Natural killer cell (primary cell): ENCODE data around the gene ATG12. TPM values are rescaled to one million over a fixed set of nuclear protein-coding genes. Genes with fewer than 3 reads are reported as not detected.

Source experiments
- ATAC-seq, 3 donors: fragments of 150-1000 bp in 2 of 3; fragments of 200-7000 bp in 1 of 3; cut with Tn5 transposase; 1 replicate in 1 of 3; 2 replicates in 2 of 3; pipeline ENCODE4 v1.10.0; 2021; ENCODE audit warnings: mild to moderate bottlenecking in 2 of 3, moderate library complexity in 2 of 3
- DNase-seq, 2 donors: peaks; one replicate each; pipeline versions ENCODE4 v3.0.0 to v3.0.0-alpha.2; 2013 to 2021; ENCODE audit warnings: mixed read lengths in 1 of 2
- H3K27ac ChIP-seq: one replicate; pipeline ENCODE4 v1.5.1; 2013; ENCODE audit warnings: mild to moderate bottlenecking, low read length
- H3K27me3 ChIP-seq: one replicate; pipeline ENCODE4 v1.6.1; 2013; ENCODE audit warnings: low read length; ENCODE audit not compliant: control insufficient read depth, insufficient read depth
- H3K36me3 ChIP-seq: one replicate; pipeline ENCODE4 v1.6.1; 2013; ENCODE audit warnings: low read length; ENCODE audit not compliant: control insufficient read depth, insufficient read depth
- H3K4me1 ChIP-seq: one replicate; pipeline ENCODE4 v1.6.1; 2013; ENCODE audit warnings: low read length; ENCODE audit not compliant: control insufficient read depth, insufficient read depth
- H3K4me3 ChIP-seq: one replicate; pipeline ENCODE4 v1.5.1; 2013; ENCODE audit warnings: low read length
- H3K9me3 ChIP-seq: one replicate; pipeline ENCODE4 v1.6.1; 2013; ENCODE audit warnings: low read length; ENCODE audit not compliant: control insufficient read depth, insufficient read depth
- H3K27ac Mint-ChIP-seq, 2 donors: one replicate each; pipeline ENCODE4 v1.8.0; 2022; ENCODE audit warnings: mild to moderate bottlenecking in 2 of 2, mixed read lengths in 2 of 2, moderate library complexity in 1 of 2
- H3K27me3 Mint-ChIP-seq, 2 donors: one replicate each; pipeline ENCODE4 v1.8.0; 2022; ENCODE audit warnings: low read depth in 2 of 2, mixed read lengths in 2 of 2
- H3K36me3 Mint-ChIP-seq: one replicate; pipeline ENCODE4 v1.8.0; 2022; ENCODE audit warnings: mixed read lengths
- H3K4me1 Mint-ChIP-seq, 2 donors: one replicate each; pipeline ENCODE4 v1.8.0; 2022; ENCODE audit warnings: mixed read lengths in 2 of 2
- H3K4me3 Mint-ChIP-seq: one replicate; pipeline ENCODE4 v1.8.0; 2022; ENCODE audit warnings: mild to moderate bottlenecking, moderate library complexity, mixed read lengths
- H3K9me3 Mint-ChIP-seq, 2 donors: one replicate each; pipeline ENCODE4 v1.8.0; 2022; ENCODE audit warnings: mixed read lengths in 2 of 2
- CTCF ChIP-seq: fragments of 200-600 bp; IDR thresholded peaks from one replicate; pipeline ENCODE4 v1.8.0; 2022; ENCODE audit warnings: antibody characterized with exemption
- WGBS: methylation state at CpG from one replicate; pipeline ENCODE4 v1.1.7; 2013; ENCODE audit warnings: missing lambda C conversion rate; ENCODE audit not compliant: insufficient coverage; 5-methylcytosine and 5-hydroxymethylcytosine counted together
- intact Hi-C: fragments of 100-400 bp; cut with micrococcal nuclease; formaldehyde crosslinking; loops from one replicate; pipeline ENCODE4 v1.14.2; 2022
- total RNA-seq, 4 donors: library from RNA; stranded (reverse); fragments of 120-200 nt in 1 of 4; gene quantifications; one replicate each; pipeline versions ENCODE4 v1.2.3 to v1.2.4, GENCODE V29; 2013 to 2022

ATG12 gene
- total RNA-seq, 3 donors from 2014 or later (not counting 1 experiment from before 2014, with no cell fraction given): 88.9 to 108 (median 92.9) TPM

- no peak for DNase-seq
- H3K27ac Mint-ChIP-seq: no peak overlapping the region
- peaks cover 46% of the 10 kb centered on the region for H3K27me3 ChIP-seq
- peaks cover 0 to 10% of the 10 kb centered on the region in 2 donors for H3K4me1 Mint-ChIP-seq
- no peak overlapping the region for H3K4me3 Mint-ChIP-seq
- H3K9me3 Mint-ChIP-seq: no peaks in the 10 kb centered on the region
- no peak overlapping the region for H3K4me3 ChIP-seq
- H3K9me3 ChIP-seq: no peaks in the 10 kb centered on the region
- peak in 1 of 3 donors; percentile 5 for ATAC-seq
- H3K36me3 Mint-ChIP-seq: no peaks in the 10 kb centered on the region
- peaks cover 54 to 85% of the 10 kb centered on the region in 2 donors for H3K27me3 Mint-ChIP-seq
- no peak overlapping the region for H3K27ac ChIP-seq
- WGBS: 4% methylated on average over 48 of the region's 48 CpGs
- no peak for TF ChIP-seq CTCF
- peaks cover 15% of the 10 kb centered on the region for H3K4me1 ChIP-seq
- intact Hi-C loops: no loop called here
- no peaks in the 10 kb centered on the region for H3K36me3 ChIP-seq
Observed at GRCh38 chr5:115815693-115816225, 25.6 kb downstream of the ATG12 start.

- Histone ChIP-seq H3K4me1 (peaks cover 15% of the 10 kb centered on the region), H3K36me3 (no peaks in the 10 kb centered on the region), H3K9me3 (no peaks in the 10 kb centered on the region), H3K4me3 (no peak overlapping the region), H3K27me3 (peaks cover 44% of the 10 kb centered on the region), H3K27ac (no peak overlapping the region)
- TF ChIP-seq CTCF: no peak
- intact Hi-C loops: no loop called here
- Mint-ChIP-seq H3K4me1 (peaks cover 0 to 10% of the 10 kb centered on the region in 2 donors), H3K9me3 (no peaks in the 10 kb centered on the region), H3K27ac (no peak overlapping the region), H3K4me3 (peak overlapping the region; percentile 52), H3K27me3 (peaks cover 50 to 84% of the 10 kb centered on the region in 2 donors), H3K36me3 (no peaks in the 10 kb centered on the region)
- DNase-seq (no peak), ATAC-seq (no peak)
- WGBS: 22% methylated on average over 21 of the region's 21 CpGs
Observed at GRCh38 chr5:115815006-115815692, 26.2 kb downstream of the ATG12 start.

DNA sequence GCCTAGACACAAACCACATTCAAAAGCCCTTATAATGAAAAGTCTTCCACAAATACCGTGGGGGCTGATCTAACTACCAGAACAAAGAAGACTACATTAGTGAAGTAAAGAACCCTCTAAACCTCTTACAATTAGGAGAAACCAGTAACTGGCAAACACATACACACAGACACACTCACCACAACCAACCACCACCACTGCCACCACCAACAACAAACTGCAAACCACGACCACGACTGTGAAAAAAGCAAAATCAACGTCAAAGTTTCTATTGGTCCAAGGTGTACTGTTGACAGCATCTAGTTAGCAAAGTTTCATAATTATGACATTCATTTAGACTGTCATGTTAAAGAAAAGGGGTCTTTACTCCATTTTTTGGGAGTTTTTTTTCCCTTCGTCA is 27.6 kb downstream of the ATG12 start:
- H3K4me1 Mint-ChIP-seq: peaks cover 0 to 10% of the 10 kb centered on the region in 2 donors
- Histone ChIP-seq H3K4me1 (peaks cover 15% of the 10 kb centered on the region), H3K4me3 (no peak overlapping the region), H3K27ac (no peak overlapping the region), H3K9me3 (no peaks in the 10 kb centered on the region), H3K27me3 (peaks cover 44% of the 10 kb centered on the region), H3K36me3 (no peaks in the 10 kb centered on the region)
- ATAC-seq (peak in 1 of 3 donors; percentile 22), DNase-seq (no peak)
- H3K27ac Mint-ChIP-seq: no peak overlapping the region
- no peaks in the 10 kb centered on the region for H3K9me3 Mint-ChIP-seq
- no peak overlapping the region for H3K4me3 Mint-ChIP-seq
- intact Hi-C loops: no loop called here
- no peaks in the 10 kb centered on the region for H3K36me3 Mint-ChIP-seq
- WGBS: 41% methylated on average over 5 of the region's 5 CpGs
- TF ChIP-seq CTCF: no peak
- peaks cover 51 to 87% of the 10 kb centered on the region in 2 donors for H3K27me3 Mint-ChIP-seq
